Gastrocnemius medialis (tissue), 4 donors: ENCODE results near the gene FNDC10. TPM values are rescaled to one million over a fixed set of nuclear protein-coding genes. Genes with fewer than 3 reads are reported as not detected.

Experiments used
- ATAC-seq, 2 donors: fragments of 150-250 bp; one replicate each; pipeline ENCODE4 v1.9.1; 2016
- DNase-seq, 2 donors: peaks; one replicate each; pipeline ENCODE4 v3.0.0-alpha.2; 2019
- H3K27ac ChIP-seq, 4 donors: fragments of 200-600 bp; sonication (generic); 1 replicate in 1 of 4; 2 replicates in 3 of 4; pipeline ENCODE4 v1.5.1; 2016 to 2018; ENCODE audit warnings: mild to moderate bottlenecking in 2 of 4, moderate library complexity in 1 of 4
- H3K27me3 ChIP-seq, 3 donors: fragments of 200-600 bp; sonication (generic) in 2 of 3; 1 replicate in 1 of 3; 2 replicates in 2 of 3; pipeline versions ENCODE4 v1.5.1 to v1.6.0; 2016 to 2019; ENCODE audit warnings: mild to moderate bottlenecking in 1 of 3, moderate library complexity in 1 of 3
- H3K36me3 ChIP-seq, 2 donors: fragments of 200-600 bp; sonication (generic) in 1 of 2; one replicate each; pipeline ENCODE4 v1.5.1; 2017 to 2018
- H3K4me1 ChIP-seq, 2 donors: fragments of 200-600 bp; sonication (generic) in 1 of 2; one replicate each; pipeline ENCODE4 v1.5.1; 2016 to 2017; ENCODE audit warnings: mild to moderate bottlenecking in 2 of 2
- H3K4me3 ChIP-seq, 4 donors: fragments of 200-600 bp; sonication (generic) in 3 of 4; 1 replicate in 1 of 4; 2 replicates in 3 of 4; pipeline ENCODE4 v1.5.1; 2016 to 2019; ENCODE audit warnings: mild to moderate bottlenecking in 2 of 4
- H3K9me3 ChIP-seq, 3 donors: fragments of 200-600 bp; sonication (generic) in 2 of 3; 1 replicate in 1 of 3; 2 replicates in 2 of 3; pipeline ENCODE4 v1.5.1; 2016 to 2019
- POLR2A ChIP-seq, 2 donors: fragments of 450-650 bp; IDR thresholded peaks; one replicate each; pipeline ENCODE4 v1.6.1; 2017; ENCODE audit warnings: antibody characterized with exemption in 2 of 2, mild to moderate bottlenecking in 2 of 2, moderate library complexity in 2 of 2
- in situ Hi-C, 4 donors: fragments of 200-750 bp; cut with MboI; loops; one replicate each; pipeline versions ENCODE4 v1.15.0 to v1.8.0; 2017; ENCODE audit warnings: low sequenced_read_pairs in 4 of 4
- intact Hi-C: fragments of 100-400 bp; cut with DNase I; formaldehyde crosslinking; loops from one replicate; pipeline ENCODE4 v1.15.1; 2023; ENCODE audit warnings: low total_unique reads
- total RNA-seq, 4 donors: library from RNA; depleted of rRNA; stranded (reverse); fragments of >200 nt; gene quantifications; one replicate each; pipeline versions ENCODE4 v1.1.0 to v1.2.3, GENCODE V29; 2016
- TF ChIP-seq, protein P1 (sequence below), 5 experiments: fragments of 450-650 bp in 3 of 5; fragments of 200-600 bp in 2 of 5; sonication (generic) in 2 of 5; IDR thresholded peaks in 4 of 5; conservative IDR thresholded peaks in 1 of 5; 1 replicate in 4 of 5; 2 replicates in 1 of 5; pipeline ENCODE4 v1.5.1; 2016 to 2019; ENCODE audit warnings: antibody characterized with exemption in 5 of 5, mild to moderate bottlenecking in 3 of 5, moderate library complexity in 3 of 5

Gene FNDC10
- total RNA-seq, 4 donors from 2014 or later, result 0.20 to 1.3 (median 0.94) TPM; not detected in 1

DNA sequence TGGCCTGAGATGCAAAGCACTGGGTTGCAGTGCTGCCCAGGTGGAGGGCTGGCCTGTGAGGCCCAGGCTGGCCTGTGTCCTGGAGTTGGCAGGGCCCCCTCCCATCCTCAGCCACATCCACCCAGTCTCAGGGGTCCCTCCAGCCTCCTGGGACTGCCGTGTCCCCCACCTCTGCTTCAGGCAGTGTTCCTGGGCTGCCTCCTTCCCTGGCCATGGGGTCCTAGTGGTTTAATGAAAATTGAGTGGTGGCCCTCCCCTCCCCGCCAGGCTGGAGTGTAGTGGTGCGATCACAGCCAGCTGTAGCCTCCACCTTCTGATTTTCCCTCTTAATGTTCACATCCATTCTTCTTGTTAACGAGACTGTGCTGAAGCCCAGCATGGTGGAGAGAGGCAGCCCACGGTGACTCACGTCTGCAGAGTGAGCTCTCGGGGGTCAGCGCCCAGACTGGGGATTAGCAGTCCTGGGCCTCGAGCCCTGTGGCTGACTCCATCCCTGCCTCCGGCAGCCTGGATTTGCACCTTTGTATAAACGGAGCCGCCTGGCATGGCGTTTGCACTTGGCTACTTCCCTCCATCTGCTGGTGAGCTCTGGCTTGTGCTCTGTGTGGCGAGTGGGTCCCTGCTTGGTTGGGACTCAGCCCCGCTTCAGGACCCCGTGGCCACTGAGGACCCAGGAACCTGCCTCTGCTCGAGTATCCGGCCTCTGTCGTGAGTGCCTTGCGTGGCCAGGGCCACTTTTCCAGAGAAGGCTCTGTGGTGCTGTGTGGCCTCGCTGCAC is 22.3 kb upstream of the FNDC10 start:
- H3K36me3 ChIP-seq, result peaks cover 0 to 6% of the 10 kb centered on the region in 2 donors
- in situ Hi-C loops, result no loop called here

DNA sequence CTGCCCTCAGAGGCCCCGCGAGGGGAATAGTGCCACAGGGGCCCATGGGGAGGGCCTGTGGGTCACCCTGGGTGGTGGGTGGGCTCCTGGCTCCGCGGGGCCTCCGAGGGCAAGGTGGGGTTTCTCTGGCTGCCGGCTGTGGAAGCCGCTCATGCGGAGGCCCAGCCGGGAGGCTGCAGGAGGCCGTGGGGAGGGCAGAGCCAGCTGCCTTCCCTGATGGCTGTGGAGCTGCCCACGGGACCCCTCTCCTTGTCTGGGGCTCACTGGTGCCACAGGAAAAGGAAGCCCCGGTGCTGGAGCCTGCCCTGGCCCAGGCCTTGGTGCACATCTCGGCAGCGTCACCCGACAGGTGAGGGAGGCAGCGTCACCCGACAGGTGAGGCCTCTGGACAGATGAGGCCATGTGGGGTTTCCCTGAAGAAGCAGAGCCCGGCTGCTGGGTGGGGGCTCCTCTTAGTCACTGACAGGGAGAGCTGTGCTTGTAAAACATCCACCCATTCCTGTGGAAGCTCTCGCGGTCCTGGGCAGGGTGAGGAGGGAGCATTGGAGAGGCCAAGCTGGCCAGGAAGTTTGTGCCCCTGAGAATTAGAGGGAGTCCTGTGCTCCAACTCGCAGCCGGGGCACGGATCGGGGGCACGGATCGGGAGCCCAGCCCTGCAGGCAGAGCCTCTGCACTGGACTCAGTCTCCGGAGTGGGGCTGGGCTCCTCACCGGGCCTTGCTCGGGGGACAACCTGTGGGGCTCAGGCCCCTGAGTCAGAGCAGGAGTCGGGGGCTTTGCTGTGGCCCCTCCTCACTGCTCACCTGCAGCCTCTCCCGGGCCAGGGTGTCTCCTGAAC is 21.5 kb upstream of the FNDC10 start:
- no peaks in the 10 kb centered on the region for H3K27me3 ChIP-seq
- peaks cover 0 to 6% of the 10 kb centered on the region in 2 donors for H3K36me3 ChIP-seq
- intact Hi-C loops, result no loop called here
- no peak for DNase-seq
- H3K27ac ChIP-seq, result peak overlapping the region; percentile 88 to 99 (median 91)
- H3K9me3 ChIP-seq, result no peaks in the 10 kb centered on the region
- no peak for ATAC-seq
- H3K4me3 ChIP-seq, result no peak overlapping the region
- TF ChIP-seq, protein P1, sequence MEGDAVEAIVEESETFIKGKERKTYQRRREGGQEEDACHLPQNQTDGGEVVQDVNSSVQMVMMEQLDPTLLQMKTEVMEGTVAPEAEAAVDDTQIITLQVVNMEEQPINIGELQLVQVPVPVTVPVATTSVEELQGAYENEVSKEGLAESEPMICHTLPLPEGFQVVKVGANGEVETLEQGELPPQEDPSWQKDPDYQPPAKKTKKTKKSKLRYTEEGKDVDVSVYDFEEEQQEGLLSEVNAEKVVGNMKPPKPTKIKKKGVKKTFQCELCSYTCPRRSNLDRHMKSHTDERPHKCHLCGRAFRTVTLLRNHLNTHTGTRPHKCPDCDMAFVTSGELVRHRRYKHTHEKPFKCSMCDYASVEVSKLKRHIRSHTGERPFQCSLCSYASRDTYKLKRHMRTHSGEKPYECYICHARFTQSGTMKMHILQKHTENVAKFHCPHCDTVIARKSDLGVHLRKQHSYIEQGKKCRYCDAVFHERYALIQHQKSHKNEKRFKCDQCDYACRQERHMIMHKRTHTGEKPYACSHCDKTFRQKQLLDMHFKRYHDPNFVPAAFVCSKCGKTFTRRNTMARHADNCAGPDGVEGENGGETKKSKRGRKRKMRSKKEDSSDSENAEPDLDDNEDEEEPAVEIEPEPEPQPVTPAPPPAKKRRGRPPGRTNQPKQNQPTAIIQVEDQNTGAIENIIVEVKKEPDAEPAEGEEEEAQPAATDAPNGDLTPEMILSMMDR (IDR thresholded peaks at IDR 0.05 in 4 of 5, conservative IDR thresholded peaks at IDR 0.05 in 1 of 5), result no peak
- TF ChIP-seq POLR2A (IDR thresholded peaks at IDR 0.05), result no peak
- in situ Hi-C loops, result no loop called here
- H3K4me1 ChIP-seq, result peaks cover 54 to 61% of the 10 kb centered on the region in 2 donors

More for the DNA sequence above, 22.3 kb upstream of the FNDC10 start:
- Histone ChIP-seq H3K9me3 (no peaks in the 10 kb centered on the region), H3K4me3 (no peak overlapping the region), H3K4me1 (peaks cover 47 to 53% of the 10 kb centered on the region in 2 donors), H3K27me3 (no peaks in the 10 kb centered on the region), H3K27ac (peak overlapping the region; percentile 88 to 99 (median 91))
- TF ChIP-seq, protein P1 (IDR thresholded peaks at IDR 0.05 in 4 of 5, conservative IDR thresholded peaks at IDR 0.05 in 1 of 5), result peak in 1 of 5 experiments; percentile 20
- TF ChIP-seq POLR2A (IDR thresholded peaks at IDR 0.05), result peak in 1 of 2 donors; percentile 18
- intact Hi-C loops, result no loop called here
- ATAC-seq (peak; percentile 73), DNase-seq (peak; percentile 77 to 90)

DNA sequence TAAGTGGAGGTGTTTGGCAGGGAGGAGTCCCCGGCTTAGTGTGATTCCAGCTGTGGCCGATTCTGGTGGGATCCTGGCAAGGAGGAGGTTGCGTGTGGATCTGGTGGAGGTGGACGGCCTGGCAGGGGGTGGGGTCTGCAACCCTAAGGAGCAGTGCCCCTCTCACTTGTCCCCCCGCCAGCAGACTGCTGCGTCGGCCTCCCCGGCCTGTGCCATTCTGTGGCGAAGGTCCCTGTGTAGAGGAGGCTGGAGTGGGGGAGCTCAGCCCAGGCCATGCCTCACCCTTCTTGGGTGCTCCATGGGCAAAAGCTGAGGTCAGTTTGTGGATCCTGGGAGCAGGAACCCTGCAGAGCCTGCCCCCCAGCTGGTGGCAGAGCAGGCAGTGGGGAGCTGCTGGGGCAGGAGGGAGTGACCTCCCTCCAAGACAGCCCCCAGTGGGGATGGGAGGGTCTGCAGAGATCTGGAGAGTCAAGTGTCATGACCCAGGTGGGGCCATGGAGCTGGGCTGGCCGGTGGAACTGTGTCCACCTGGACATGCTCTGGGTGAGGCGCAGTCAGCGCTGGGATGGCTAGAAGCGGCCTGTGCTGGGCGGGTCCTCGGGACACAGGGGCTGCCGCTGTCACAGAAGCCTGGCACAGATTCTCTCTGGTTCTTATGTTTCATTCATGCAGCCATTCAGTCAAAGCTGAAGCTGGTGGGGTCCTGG is 20.7 kb upstream of the FNDC10 start:
- ATAC-seq, result peak in 1 of 2 donors; percentile 5
- H3K36me3 ChIP-seq, result peaks cover 0 to 5% of the 10 kb centered on the region in 2 donors
- H3K9me3 ChIP-seq, result no peaks in the 10 kb centered on the region
- DNase-seq, result no peak
- H3K27ac ChIP-seq, result peak overlapping the region; percentile 88 to 99 (median 91)
- intact Hi-C loops, result no loop called here
- H3K4me1 ChIP-seq, result peaks cover 55 to 63% of the 10 kb centered on the region in 2 donors
- no peaks in the 10 kb centered on the region for H3K27me3 ChIP-seq
- in situ Hi-C loops, result no loop called here
- no peak overlapping the region for H3K4me3 ChIP-seq
- no peak for TF ChIP-seq POLR2A (IDR thresholded peaks at IDR 0.05)
- TF ChIP-seq, protein P1 (IDR thresholded peaks at IDR 0.05 in 4 of 5, conservative IDR thresholded peaks at IDR 0.05 in 1 of 5), result no peak

DNA sequence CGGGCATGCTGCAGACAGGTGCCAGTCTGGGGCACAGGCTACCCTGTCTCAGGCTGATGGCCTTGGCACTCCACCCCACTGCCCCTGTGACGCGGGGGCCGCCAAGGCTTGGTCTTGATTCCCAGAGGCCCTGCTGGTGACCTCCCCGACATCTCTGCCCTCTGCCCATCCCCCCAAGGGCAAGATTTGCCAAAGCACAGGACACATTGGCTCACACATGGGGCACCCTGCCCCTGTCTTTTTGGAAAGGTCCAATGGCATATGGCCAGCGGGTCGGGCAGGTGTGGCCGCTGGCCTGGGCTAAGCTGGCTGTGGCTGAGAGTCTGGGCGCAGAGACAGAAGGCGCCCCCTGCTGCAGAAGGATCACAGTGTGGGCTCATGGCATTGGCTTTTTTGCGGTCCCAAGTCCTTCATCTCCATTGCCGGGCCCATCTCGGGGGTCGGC is 20.0 kb upstream of the FNDC10 start:
- in situ Hi-C loops (no loop called here), intact Hi-C loops (loop anchor here (5.0 kb wide), 1 partner anchor 108 kb away; the partner anchor contains the start of gene ATAD3A)
- H3K9me3 ChIP-seq, result no peaks in the 10 kb centered on the region
- peaks cover 55 to 63% of the 10 kb centered on the region in 2 donors for H3K4me1 ChIP-seq
- ATAC-seq, result peak; percentile 23 to 45
- DNase-seq, result peak; percentile 58 to 93
- peak overlapping the region; percentile 88 to 99 (median 91) for H3K27ac ChIP-seq
- no peak overlapping the region for H3K4me3 ChIP-seq
- H3K36me3 ChIP-seq, result no peaks in the 10 kb centered on the region
- no peaks in the 10 kb centered on the region for H3K27me3 ChIP-seq
- TF ChIP-seq POLR2A (IDR thresholded peaks at IDR 0.05), result no peak
- TF ChIP-seq, protein P1 (IDR thresholded peaks at IDR 0.05 in 4 of 5, conservative IDR thresholded peaks at IDR 0.05 in 1 of 5), result peak; percentile 34 to 59 (median 42)
